Stimulated activated CD8-positive, alpha-beta memory T cell treated with anti-CD3 and anti-CD28 coated beads, Interleukin-4, amount 100 ng/mL, for 1 hour (primary cell): Measurements from ENCODE around the gene CNTNAP2.

Source experiments
- DNase-seq, 2 donors: peaks; one replicate each; pipeline ENCODE4 v3.0.0-alpha.2; 2020; ENCODE audit warnings: low read depth in 2 of 2, low spot score in 1 of 2

The CNTNAP2 gene

GRCh38 chr7:147432576-147432975 lies 1316.0 kb downstream of the CNTNAP2 start:
- DNase-seq, result no peak

DNA sequence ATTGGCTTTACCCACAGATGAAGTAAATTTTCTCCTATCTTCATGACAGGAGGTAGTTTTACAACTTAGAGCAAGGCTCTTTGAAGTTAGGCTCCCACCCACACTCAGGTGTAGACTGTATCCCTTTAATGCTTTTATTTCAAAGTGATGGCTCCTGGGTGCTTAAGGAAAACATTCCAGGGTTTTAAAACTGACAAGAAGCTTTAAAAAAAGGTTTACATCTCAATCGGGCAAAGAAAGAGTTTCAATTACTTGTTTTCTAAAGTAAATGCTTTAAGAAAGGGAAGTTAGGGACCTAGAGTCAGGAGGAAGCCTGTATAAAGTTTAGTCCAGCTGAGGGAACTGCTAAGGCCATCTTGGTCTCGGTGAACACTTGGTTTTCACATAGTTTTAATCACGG lies 1320.1 kb downstream of the CNTNAP2 start:
- DNase-seq, result no peak

DNA sequence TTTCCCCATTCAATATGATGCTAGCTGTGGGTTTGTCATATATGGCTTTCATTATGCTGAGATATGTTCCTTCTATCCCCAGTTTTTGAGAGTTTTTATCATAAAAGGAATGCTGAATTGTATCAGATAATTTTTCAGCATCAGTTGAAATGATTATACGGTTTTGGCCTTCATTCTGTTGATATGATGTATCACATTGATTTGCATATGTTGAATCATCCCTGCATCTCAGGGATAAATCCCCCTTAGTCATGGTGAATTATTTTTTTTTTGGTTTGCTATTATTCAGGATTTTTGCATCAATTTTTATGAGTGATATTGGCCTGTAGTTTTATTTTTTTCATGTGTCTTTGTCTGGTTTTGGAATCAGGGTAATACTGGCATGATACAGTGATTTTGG lies 1321.6 kb downstream of the CNTNAP2 start:
- DNase-seq, result no peak

DNA sequence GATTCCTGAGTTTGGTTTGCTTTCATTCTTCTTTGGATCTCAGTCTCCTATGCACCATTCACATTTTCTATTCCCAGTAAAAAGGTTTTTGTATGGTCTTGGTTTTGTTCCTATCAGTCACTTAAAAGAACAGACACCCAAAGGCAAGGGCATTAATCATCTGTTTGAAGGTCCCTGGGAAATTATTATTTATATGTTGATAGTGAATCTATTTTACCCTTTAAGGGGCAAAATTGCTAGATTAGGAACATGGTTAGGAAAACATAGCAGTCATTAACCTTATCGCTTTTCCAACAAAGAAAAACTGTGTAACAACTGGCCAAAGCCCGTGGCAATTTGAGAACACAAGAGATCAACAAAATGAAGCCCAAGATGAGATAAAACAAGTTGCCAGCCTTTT lies 1327.3 kb downstream of the CNTNAP2 start:
- no peak for DNase-seq

DNA sequence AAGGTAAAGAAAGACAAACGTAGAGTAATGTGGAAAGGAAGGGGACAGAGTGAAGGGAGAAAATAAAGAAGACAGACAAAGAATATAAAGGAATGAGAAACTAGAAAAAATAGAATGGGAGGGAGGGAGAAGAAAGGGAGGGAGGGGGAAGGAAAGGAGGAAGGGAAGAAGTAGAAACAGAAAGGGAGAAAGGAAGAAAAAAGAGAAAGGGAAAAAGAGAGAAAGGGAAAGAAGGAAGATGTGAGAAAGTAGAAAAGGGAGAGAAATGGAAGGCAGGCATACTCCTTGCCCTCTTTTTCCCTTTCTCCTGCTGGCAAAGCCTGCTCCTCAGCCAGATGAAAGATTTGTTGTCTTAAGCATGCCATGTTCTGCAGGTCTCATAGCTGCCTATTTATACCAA lies 1336.2 kb downstream of the CNTNAP2 start:
- no peak for DNase-seq

- no peak for DNase-seq
These were observed 1348.6 kb downstream of the CNTNAP2 start for GRCh38 chr7:147465223-147465622.

DNA sequence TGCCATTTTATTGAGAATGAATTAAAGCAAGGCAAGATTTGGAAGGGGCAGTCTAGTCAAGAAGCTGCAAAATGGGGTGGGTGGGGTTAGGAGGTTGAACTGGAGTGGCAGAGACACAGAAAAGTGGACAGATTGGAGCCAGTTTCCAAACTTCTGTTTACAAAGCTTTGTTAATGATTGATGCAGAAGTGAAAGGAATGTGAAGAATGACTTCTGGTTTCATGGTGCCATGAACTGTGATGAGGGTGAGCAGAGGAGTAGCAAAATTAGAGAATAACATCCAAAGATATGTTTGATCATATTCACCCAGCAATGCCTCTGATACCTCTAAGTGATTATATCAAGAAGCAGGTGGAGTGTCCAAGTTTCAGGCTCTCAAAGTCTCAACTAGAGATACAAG lies 1356.0 kb downstream of the CNTNAP2 start:
- no peak for DNase-seq

DNA sequence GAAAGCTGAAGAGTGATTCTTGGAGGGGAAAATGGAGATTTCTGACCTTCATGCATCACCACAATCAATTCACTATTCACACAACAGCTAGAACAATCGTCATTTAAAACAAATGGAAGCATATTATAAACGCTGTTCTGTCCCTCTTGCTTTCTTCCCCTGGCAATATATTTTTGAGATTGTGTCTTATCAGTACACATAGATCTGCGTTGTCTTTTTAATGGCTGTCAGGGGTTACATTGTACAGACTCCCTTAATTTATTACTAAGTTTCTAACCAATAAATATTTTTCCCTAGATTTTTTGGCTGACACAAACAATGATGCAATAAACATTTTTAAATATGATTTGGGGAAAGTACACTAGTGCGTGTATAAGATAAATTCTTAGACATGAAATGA lies 1358.3 kb downstream of the CNTNAP2 start:
- DNase-seq, result no peak

DNA sequence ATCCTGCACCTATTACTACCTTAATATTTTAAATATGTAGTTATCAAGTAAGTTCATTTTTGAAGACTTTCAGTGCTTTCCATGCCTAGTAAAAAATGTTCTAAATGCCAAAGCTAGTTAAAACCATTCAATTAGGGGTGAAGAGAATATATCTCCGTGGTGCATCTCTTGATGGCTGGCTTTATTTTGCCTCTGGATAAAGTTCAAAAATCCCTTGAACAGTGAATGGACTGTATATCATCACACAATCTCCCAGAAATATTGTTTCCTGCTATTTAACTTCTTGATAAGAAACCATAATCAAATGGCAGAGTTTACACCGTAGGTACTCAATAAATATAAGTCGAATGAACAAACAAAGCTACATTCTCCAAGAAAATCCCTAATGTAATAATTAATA lies 1360.9 kb downstream of the CNTNAP2 start:
- no peak for DNase-seq

GRCh38 chr7:147478796-147479195 lies 1362.2 kb downstream of the CNTNAP2 start:
- no peak for DNase-seq

- DNase-seq, result no peak
These were observed 1367.2 kb downstream of the CNTNAP2 start for GRCh38 chr7:147483634-147484292.

- DNase-seq, result no peak
These were observed 1369.1 kb downstream of the CNTNAP2 start for GRCh38 chr7:147485660-147486210.

DNA sequence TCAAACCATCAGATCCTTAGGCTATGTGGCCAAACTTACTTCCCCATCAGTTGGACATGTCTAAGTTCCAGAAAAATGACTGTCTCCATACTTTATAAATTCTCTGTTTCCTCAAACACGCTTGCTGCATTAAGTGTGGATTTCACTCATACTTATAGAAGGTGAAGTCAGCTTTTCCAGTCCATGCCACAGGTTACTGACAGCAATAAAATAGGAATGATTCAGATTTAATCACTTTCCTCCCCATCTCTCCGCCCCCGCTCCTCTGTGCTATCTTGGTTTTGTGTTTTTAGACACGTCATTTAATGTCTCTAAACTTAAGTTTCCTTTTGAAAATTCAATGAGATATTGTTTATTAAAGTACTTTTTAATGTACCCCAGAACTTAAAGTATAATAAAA lies 1376.0 kb downstream of the CNTNAP2 start:
- DNase-seq, result no peak

DNA sequence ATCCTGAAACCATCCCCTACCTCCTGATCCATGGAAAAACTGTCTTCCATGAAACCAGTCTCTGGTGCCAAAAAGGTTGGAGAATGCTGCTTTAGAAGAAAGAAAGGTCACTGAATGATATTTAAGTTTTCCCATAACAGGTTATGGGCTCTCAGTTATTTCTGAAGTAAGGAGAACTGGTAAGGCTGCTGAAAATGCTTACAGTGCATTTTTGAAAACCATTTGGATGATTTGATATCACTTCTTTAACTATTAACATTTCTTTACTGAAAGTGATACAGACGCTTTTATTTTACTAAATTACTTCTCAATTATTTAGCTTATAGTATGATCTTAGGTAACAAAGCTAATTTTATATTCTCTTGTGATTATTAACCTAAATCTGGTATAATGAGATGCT lies 1379.6 kb downstream of the CNTNAP2 start:
- no peak for DNase-seq

DNA sequence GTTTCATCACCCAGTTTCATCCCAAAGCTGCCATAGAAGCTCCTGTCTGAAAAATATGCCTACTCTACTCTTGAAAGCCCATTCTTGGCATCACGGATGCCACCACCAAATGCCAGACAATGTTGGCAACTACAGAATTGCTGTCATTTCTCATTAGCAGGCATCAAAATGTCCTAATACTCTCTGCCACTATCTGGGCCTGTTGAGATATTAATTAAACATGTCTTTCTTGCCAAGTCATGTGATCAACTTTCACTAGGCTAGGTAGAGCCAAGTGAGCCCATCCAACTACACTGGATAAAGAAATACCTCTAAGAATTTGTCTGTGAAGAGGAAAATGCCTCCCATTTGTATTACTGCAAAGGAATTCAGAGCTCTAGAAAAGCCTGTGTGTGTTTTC lies 1380.6 kb downstream of the CNTNAP2 start:
- no peak for DNase-seq

DNA sequence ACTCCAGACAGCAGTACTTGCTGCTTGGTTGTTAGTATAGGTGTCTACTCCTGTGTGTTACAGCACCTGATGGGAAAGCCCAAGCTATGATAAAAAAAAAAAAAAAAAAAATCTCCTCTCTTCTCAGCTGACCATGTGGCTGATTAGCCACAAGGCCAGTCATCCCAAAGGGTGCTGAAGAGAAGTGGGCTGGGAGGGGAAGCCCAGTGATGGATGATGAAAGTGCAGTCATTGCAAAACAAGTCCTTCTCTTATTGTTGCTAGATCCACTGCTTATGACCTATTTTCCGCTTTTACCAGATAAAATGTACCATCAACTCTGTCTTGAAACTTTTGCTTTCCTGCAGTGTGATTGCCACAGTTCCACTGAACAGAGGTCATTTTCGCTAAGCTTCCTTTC lies 1381.5 kb downstream of the CNTNAP2 start:
- no peak for DNase-seq

GRCh38 chr7:147509035-147509501 lies 1392.5 kb downstream of the CNTNAP2 start:
- no peak for DNase-seq

- no peak for DNase-seq
These were observed 1393.1 kb downstream of the CNTNAP2 start for GRCh38 chr7:147509541-147510200.

GRCh38 chr7:147510201-147510542 lies 1393.6 kb downstream of the CNTNAP2 start:
- DNase-seq, result no peak

DNA sequence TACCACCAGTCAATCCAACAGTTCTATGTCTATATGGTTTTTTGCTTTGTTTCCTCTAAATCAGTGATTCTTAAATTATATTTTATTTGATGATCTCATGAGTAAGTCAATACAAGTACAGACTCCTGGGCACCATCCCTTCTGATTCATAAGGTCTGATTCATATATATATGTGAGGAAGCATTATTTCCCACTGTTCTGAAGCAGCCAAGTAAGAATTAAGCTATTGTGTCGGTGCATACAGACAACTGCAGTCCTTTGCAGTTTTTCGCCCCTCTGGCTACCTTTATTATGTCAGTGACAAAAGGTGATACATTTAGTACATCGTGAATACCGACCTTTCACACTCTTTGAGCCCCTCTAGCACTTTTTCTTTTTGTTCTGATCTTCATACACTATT lies 1394.3 kb downstream of the CNTNAP2 start:
- DNase-seq, result no peak

DNA sequence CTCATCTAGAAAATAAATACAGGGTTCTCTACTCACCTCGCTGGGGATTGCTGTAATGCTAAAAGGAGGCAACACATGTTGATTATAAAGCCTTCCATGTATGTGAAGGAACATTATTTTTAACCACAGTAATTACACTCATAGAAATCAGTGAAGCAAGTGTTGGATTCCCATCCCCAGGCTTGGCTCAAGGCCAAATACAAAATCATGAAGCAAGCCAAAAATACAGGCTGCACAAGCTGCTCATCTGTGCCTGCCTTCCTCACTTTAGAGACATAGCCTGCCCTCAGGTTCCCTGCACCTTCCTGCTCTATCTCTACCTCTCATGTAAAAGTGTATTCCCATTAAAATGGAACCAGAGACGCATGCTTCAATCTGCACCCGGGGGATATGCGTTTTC lies 1396.8 kb downstream of the CNTNAP2 start:
- no peak for DNase-seq

GRCh38 chr7:147516391-147516790 lies 1399.8 kb downstream of the CNTNAP2 start:
- no peak for DNase-seq

DNA sequence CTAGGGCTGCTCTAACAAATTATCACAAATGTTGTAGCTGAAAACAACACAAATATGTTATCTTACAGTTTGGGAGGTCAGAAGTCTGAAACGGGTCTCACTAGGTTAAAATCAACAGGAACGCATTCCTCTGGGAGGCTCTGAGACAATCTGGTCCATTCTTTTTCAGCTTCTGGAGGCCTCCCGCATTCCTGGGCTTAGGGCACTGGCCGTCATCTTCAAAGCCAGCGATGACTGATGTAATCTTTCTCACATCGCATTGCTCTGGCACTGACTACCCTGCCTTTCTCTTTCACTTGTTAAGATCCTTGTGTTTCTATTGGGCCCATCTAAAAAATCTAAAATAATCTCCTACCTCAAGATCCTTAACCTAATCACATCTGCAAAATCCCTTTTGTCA lies 1402.5 kb downstream of the CNTNAP2 start:
- no peak for DNase-seq
